Psoas muscle (tissue), 8 donors: Measurements from ENCODE around the gene CMTM2. TPM values are rescaled to one million over a fixed set of nuclear protein-coding genes. Genes with fewer than 3 reads are reported as not detected.
A peak's percentile ranks its signal among the peaks of the same experiment; 100 is the strongest.

Experiments
- ATAC-seq, 4 donors: fragments of 200-7000 bp; cut with Tn5 transposase; one replicate each; pipeline ENCODE4 v1.9.1; 2020; ENCODE audit warnings: moderate library complexity in 3 of 4, mild to moderate bottlenecking in 2 of 4
- DNase-seq, 2 donors: peaks; one replicate each; pipeline ENCODE4 v3.0.0-alpha.2; 2020
- H3K27ac ChIP-seq: fragments of 200-600 bp; one replicate; pipeline ENCODE4 v1.8.0; 2022
- H3K27me3 ChIP-seq, 3 donors: fragments of 200-600 bp in 1 of 3; one replicate each; pipeline versions ENCODE4 v1.6.1 to v1.8.0; 2013 to 2022; ENCODE audit warnings: low read length in 2 of 3, mild to moderate bottlenecking in 2 of 3, moderate library complexity in 1 of 3; ENCODE audit not compliant: insufficient read depth in 3 of 3
- H3K36me3 ChIP-seq, 2 donors: fragments of 200-600 bp in 1 of 2; one replicate each; pipeline versions ENCODE4 v1.6.1 to v1.8.0; 2013 to 2022; ENCODE audit warnings: low read depth in 1 of 2, mild to moderate bottlenecking in 1 of 2, moderate library complexity in 1 of 2; ENCODE audit not compliant: insufficient read depth in 1 of 2
- H3K4me1 ChIP-seq: fragments of 200-600 bp; one replicate; pipeline ENCODE4 v1.8.0; 2022
- H3K4me3 ChIP-seq: fragments of 200-600 bp; one replicate; pipeline ENCODE4 v1.8.0; 2022; ENCODE audit warnings: mild to moderate bottlenecking
- H3K9me3 ChIP-seq: fragments of 200-600 bp; one replicate; pipeline ENCODE4 v1.8.0; 2022
- WGBS, 3 donors: extraction: QIAGEN DNeasy Blood & Tissue Kit; methylation state at CpG; one replicate each; pipeline versions ENCODE4 v1.1.6 to v1.1.7; 2013; 5-methylcytosine and 5-hydroxymethylcytosine counted together
- intact Hi-C, 2 donors: fragments of 100-400 bp; cut with DNase I; formaldehyde crosslinking; loops; one replicate each; pipeline versions ENCODE4 v1.11.0 to v1.14.2; 2022
- polyA plus RNA-seq, 3 donors: library from polyadenylated mRNA; stranded (reverse); fragments of 200-250 nt; gene quantifications; one replicate each; pipeline ENCODE4 v1.2.3, GENCODE V29; 2013
- total RNA-seq, 4 donors: library from RNA; stranded (reverse); fragmentation: NEBNext Ultra II Directional in 2 of 4; extraction: Animal tissue kit (Norgen Biotek cat#: 25700) in 2 of 4; gene quantifications; one replicate each; pipeline versions ENCODE4 v1.2.1 to v1.2.4, GENCODE V29; 2021 to 2023
- TF ChIP-seq, protein P1 (sequence below): fragments of 200-600 bp; IDR thresholded peaks from one replicate; pipeline ENCODE4 v1.8.0; 2022; ENCODE audit warnings: antibody characterized with exemption
- donor health status: healthy with polysubstance abuse.
- donor health status: DM: no; HTN: no; CAD: no; lungs with moderate emphysema.
- donor health status: Bipolar disorder and iron deficiency.
- donor health status: healthy.
- donor health status: DM: yes; HTN: yes; CAD: no.
- donor health status: DM: no; HTN: no; CAD: no.
- donor health status: DM: no; HTN: no; CAD: no.
- donor health status: DM: yes; HTN: yes; CAD: no.

Gene CMTM2
- total and polyA plus RNA-seq, 7 donors: 0.17 TPM; not detected in 6

DNA sequence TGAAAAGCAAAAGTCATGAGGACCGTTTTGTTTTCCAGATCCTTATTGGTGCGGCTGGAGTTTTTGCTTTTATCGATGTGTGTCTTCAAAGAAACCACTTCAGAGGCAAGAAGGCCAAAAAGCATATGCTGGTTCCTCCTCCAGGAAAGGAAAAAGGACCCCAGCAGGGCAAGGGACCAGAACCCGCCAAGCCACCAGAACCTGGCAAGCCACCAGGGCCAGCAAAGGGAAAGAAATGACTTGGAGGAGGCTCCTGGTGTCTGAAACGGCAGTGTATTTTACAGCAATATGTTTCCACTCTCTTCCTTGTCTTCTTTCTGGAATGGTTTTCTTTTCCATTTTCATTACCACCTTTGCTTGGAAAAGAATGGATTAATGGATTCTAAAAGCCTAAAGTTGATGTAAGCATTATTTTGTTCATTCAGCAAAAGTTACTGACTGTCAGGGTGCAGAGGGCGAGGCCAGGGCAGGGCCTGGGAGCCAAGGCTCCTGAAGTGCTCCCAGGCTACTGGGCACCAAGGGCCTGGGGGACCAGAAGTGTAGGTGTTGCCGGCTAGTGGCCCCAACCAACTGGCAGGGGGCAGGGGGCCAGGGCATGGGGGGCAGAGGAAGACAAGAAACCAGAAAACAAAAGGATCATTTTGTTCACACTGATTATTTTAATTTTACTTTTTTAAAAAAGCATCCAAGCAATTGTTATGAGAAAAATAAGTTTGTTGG lies 8.8 kb downstream of the CMTM2 start:
- 66 to 74% (median 71%) methylated on average over 7 of the region's 7 CpGs for WGBS, 3 donors
- TF ChIP-seq, protein P1, sequence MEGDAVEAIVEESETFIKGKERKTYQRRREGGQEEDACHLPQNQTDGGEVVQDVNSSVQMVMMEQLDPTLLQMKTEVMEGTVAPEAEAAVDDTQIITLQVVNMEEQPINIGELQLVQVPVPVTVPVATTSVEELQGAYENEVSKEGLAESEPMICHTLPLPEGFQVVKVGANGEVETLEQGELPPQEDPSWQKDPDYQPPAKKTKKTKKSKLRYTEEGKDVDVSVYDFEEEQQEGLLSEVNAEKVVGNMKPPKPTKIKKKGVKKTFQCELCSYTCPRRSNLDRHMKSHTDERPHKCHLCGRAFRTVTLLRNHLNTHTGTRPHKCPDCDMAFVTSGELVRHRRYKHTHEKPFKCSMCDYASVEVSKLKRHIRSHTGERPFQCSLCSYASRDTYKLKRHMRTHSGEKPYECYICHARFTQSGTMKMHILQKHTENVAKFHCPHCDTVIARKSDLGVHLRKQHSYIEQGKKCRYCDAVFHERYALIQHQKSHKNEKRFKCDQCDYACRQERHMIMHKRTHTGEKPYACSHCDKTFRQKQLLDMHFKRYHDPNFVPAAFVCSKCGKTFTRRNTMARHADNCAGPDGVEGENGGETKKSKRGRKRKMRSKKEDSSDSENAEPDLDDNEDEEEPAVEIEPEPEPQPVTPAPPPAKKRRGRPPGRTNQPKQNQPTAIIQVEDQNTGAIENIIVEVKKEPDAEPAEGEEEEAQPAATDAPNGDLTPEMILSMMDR: no peak
- Histone ChIP-seq H3K36me3 (no peaks in the 10 kb centered on the region), H3K27ac (no peak overlapping the region), H3K4me1 (no peaks in the 10 kb centered on the region), H3K4me3 (peak overlapping the region; percentile 1), H3K27me3 (no peaks in the 10 kb centered on the region), H3K9me3 (no peaks in the 10 kb centered on the region)
- intact Hi-C loops: loop anchor here in 1 of 2 donors (10.0 kb wide), 1 partner anchor 113 kb away; no protein-coding TSS in a partner anchor
- no peak for ATAC-seq
- no peak for DNase-seq

DNA sequence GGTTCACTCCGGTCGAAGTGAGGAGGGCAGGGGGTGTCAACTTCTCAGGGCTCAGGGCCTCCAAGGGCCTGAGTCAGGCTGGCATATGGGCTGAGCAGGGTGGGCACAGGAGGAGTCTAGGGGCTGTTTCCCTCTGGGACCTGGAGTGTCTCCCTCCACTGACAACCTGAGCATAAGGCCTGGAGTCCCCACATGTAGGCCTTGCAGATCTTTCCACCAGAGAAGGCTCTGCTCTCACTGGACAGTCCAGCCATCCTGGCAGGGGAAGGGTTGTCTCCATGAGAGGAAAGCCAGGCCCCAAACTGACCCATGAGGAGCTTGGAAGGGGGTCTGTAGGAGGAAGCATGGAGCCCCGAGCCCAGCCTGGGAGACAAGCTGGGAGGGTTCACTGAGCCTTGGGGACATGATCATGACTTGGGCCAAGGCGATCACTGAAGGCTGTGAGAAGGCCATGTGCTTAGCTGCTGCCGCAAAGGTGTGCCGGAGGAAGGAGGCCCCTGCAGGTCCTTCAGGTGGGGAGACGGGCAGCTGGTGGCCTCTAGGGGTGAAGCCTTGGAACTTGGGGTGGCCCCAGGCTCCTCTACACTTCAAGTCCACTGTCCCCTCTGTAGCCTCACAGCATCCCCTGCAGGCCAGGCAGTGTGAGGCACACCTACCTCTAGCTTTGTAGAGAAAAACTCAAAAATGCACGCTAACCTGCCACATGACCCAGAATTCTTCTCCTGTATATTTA lies 9.9 kb downstream of the CMTM2 start:
- Histone ChIP-seq H3K27me3 (no peaks in the 10 kb centered on the region), H3K36me3 (no peaks in the 10 kb centered on the region), H3K9me3 (no peaks in the 10 kb centered on the region), H3K4me3 (no peak overlapping the region), H3K4me1 (no peaks in the 10 kb centered on the region), H3K27ac (no peak overlapping the region)
- ATAC-seq (peak; percentile 46 to 76 (median 58)), DNase-seq (peak; percentile 36 to 70)
- TF ChIP-seq, protein P1: peak; percentile 35
- intact Hi-C loops: loop anchor here in 1 of 2 donors (10.0 kb wide), 1 partner anchor 114 kb away; no protein-coding TSS in a partner anchor
- WGBS, 3 donors: 92 to 95% (median 93%) methylated on average over 8 of the region's 8 CpGs

DNA sequence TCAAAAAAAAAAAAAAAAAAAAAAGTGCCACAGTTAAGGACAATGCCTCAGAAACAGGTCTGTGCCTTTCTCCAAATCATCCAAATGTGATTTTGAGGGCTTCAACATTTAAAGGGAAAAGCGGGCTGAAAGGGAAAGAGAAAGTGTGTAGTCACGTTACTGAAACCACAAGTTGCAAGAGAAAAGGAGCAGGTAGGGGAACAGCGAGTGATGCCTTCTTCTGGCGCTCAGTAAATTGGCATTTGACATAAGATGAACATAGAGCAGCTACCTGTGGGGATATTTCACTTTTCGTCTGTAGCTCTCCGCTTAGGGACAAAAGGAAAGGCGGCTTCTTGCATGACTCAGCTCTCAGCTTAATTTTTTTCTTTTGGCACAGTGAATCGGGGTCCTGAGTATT lies 11.1 kb downstream of the CMTM2 start:
- TF ChIP-seq, protein P1: no peak
- H3K36me3 ChIP-seq: no peaks in the 10 kb centered on the region
- H3K27me3 ChIP-seq: no peaks in the 10 kb centered on the region
- no peak overlapping the region for H3K27ac ChIP-seq
- no peaks in the 10 kb centered on the region for H3K9me3 ChIP-seq
- no peak overlapping the region for H3K4me3 ChIP-seq
- 83 to 88% (median 86%) methylated on average over 8 of the region's 8 CpGs for WGBS, 3 donors
- no peaks in the 10 kb centered on the region for H3K4me1 ChIP-seq
- DNase-seq (no peak), ATAC-seq (no peak)
- intact Hi-C loops: no loop called here

DNA sequence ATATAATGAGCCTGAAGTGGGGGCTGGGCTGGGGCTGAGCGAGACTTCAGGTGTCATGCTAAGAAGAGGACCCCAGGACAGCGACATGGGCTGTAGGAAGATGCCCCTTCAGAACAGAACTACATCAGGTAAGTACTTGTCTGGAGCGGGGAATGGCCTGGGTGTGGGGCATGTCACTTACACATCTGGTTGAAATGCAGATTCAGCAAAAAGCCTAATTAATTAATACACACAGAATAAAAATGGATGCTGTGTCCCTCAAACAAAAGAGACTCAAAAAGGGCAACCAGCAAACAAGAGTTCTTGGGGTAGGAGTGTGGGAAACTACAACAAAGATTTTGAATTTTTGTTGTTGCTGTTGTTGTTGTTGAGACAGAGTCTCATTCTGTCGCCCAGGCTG lies 11.8 kb downstream of the CMTM2 start:
- H3K9me3 ChIP-seq: no peaks in the 10 kb centered on the region
- no peak overlapping the region for H3K27ac ChIP-seq
- TF ChIP-seq, protein P1: no peak
- DNase-seq (no peak), ATAC-seq (no peak)
- H3K27me3 ChIP-seq: no peaks in the 10 kb centered on the region
- H3K36me3 ChIP-seq: no peaks in the 10 kb centered on the region
- 83 to 93% (median 92%) methylated on average over 4 of the region's 4 CpGs for WGBS, 3 donors
- H3K4me1 ChIP-seq: no peaks in the 10 kb centered on the region
- intact Hi-C loops: no loop called here
- H3K4me3 ChIP-seq: no peak overlapping the region
